Erythroblast (primary cell): Measurements from ENCODE around the gene MBD5.
"Not testable (repeated sequence)": the region's sequence is repeated elsewhere in the genome, so short reads cannot be mapped to it uniquely, and the experiment has no call there.

Experiments used
- GATA1 ChIP-seq: IDR thresholded peaks from 2 replicates; pipeline ENCODE4 v1.6.1; 2011; ENCODE audit warnings: low read depth, mild to moderate bottlenecking, control low read depth, low read length, moderate library complexity
- POLR2A ChIP-seq: IDR thresholded peaks from 2 replicates; pipeline ENCODE4 v1.6.1; 2011; ENCODE audit warnings: mild to moderate bottlenecking, low read length

DNA sequence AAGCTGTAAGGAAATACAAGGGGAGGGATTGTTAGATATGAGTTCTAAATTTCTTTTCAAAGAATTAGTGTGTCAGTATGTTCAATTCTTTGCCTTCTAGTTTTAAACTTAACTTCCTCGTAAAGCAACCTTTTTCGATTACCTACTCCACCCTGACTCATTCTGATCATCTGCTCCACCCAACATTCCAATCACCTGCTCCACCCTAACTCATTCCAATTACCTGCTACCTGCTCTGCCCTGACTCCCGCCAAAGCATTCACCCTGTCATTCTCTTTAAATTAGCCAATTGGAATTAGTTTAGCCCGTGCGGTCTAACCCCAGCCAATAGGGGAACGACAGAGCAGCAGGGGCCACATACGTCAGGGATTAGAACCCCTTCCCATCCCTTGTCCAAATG is 12.5 kb upstream of the MBD5 start:
- not testable (repeated sequence) for TF ChIP-seq POLR2A, GATA1
